GM12873 (cell line): ENCODE measurements around the gene GADL1.

ENCODE experiments used
- TF ChIP-seq, protein P1 (sequence below): IDR thresholded peaks from 2 replicates; pipeline ENCODE4 v1.5.1; 2012; ENCODE audit warnings: low read depth, mild to moderate bottlenecking, moderate library complexity, low read length, control low read depth; ENCODE audit not compliant: insufficient read depth; ENCODE audit errors: missing control alignments

GADL1 gene

DNA sequence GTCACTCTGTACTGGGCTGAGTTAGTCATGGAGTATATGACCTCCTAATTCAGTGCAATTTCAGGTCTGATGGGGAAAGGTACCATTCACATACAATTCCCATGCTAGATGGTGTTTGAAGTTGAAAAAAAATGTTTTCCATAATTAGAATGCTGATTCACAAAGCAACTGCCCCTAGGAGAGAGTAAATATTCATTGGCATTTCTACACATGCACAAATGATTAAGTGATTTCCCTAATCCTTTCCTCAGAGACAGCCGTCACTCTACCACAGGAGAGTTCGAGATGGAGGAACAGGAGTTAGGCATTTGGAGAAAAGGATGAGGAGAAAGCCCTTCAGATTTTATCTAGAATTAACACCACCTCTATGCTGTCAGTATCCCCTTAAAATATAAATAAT, 32.5 kb downstream of the GADL1 start:
- TF ChIP-seq, protein P1, sequence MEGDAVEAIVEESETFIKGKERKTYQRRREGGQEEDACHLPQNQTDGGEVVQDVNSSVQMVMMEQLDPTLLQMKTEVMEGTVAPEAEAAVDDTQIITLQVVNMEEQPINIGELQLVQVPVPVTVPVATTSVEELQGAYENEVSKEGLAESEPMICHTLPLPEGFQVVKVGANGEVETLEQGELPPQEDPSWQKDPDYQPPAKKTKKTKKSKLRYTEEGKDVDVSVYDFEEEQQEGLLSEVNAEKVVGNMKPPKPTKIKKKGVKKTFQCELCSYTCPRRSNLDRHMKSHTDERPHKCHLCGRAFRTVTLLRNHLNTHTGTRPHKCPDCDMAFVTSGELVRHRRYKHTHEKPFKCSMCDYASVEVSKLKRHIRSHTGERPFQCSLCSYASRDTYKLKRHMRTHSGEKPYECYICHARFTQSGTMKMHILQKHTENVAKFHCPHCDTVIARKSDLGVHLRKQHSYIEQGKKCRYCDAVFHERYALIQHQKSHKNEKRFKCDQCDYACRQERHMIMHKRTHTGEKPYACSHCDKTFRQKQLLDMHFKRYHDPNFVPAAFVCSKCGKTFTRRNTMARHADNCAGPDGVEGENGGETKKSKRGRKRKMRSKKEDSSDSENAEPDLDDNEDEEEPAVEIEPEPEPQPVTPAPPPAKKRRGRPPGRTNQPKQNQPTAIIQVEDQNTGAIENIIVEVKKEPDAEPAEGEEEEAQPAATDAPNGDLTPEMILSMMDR: no peak

DNA sequence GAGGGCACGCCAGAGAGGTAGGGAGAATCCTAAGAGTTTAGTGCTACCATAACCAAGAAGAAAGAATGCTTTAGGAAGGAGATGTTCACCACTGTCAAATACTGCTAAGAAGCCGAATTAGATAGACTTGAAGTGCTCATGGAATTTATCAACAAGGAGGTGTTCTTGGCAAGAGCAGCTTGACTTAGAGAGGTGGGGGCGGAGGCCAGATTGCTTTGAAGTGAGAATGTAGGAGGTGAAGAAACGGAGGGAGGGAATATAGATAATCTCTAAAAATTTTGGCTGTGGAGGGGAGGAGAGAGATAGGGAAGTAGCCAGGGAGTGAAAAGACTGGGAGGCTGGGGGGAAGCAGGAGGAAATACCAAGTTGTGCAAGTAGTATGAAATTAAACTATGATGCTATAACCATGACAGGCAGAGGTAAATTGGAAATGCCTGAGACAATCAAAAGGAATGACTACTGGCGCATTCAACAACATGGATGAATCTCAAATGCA, 35.5 kb downstream of the GADL1 start:
- TF ChIP-seq, protein P1: no peak

- TF ChIP-seq, protein P1: no peak
Observed at GRCh38 chr3:30855400-30856292, 38.8 kb downstream of the GADL1 start.

GRCh38 chr3:30852833-30853232, 41.6 kb downstream of the GADL1 start:
- TF ChIP-seq, protein P1: no peak

- TF ChIP-seq, protein P1: no peak
Observed at GRCh38 chr3:30848087-30848779, 46.2 kb downstream of the GADL1 start.

DNA sequence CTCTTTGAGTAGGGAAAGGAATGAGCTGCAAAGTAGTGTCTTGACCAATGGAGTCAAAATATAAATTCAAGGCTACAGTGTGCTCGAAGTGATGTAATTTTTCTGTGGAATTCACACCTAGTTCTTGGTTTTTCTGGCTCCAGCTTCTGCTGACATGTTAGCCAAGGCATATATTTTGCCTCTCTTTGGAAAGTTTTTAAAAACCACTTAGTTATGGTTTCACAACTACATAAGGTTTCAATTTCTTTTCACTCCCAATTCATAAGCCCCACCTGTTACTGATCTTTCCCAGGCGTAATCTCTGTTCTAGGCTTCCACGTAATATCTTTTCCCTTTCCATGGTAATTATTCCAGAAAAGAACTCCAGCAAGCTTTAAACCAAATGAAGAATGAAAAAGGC, 46.9 kb downstream of the GADL1 start:
- TF ChIP-seq, protein P1: no peak

- TF ChIP-seq, protein P1: no peak
Observed at GRCh38 chr3:30845606-30846005, 48.9 kb downstream of the GADL1 start.
